HEK293T (cell line): ENCODE data around the gene FOXD4L1.
"Not testable (repeated sequence)": the region's sequence is repeated elsewhere in the genome, so short reads cannot be mapped to it uniquely, and the experiment has no call there.

Experiments used
- CTCF ChIA-PET: fragments of 350-600 bp; formaldehyde crosslinking; extraction: SDS; loops from one replicate; lab custom pipeline; 2021; ENCODE audit warnings: antibody characterized with exemption, inconsistent platforms; lab: Yijun Ruan, JAX
- POLR2A ChIA-PET: fragments of 350-600 bp; formaldehyde crosslinking; extraction: SDS; loops from one replicate; lab custom pipeline; 2020; ENCODE audit warnings: antibody characterized with exemption, inconsistent platforms; lab: Yijun Ruan, JAX
- DNase-seq: peaks from one replicate; pipeline ENCODE4 v3.0.0; 2012; ENCODE audit warnings: mixed read lengths; ENCODE audit errors: extremely low spot score
- L3MBTL2 ChIP-seq: fragments of 450-650 bp; conservative IDR thresholded peaks from 2 replicates; pipeline ENCODE4 v1.6.1; 2016; ENCODE audit warnings: mild to moderate bottlenecking

FOXD4L1 gene

GRCh38 chr2:113498365-113498764 is at the start of gene FOXD4L1:
FOXD4L1 (plus strand) TSS chr2:113498665; CDS start chr2:113499257, 592 bp downstream.
- POLR2A ChIA-PET, DNase-seq, CTCF ChIA-PET: not testable (repeated sequence)

GRCh38 chr2:113465770-113466169 is 32.7 kb upstream of the FOXD4L1 start:
- CTCF ChIA-PET, DNase-seq, POLR2A ChIA-PET: not testable (repeated sequence)

- POLR2A ChIA-PET, DNase-seq, CTCF ChIA-PET: not testable (repeated sequence)
Observed at GRCh38 chr2:113476688-113477368, 21.6 kb upstream of the FOXD4L1 start.

GRCh38 chr2:113496527-113496926 is 1.9 kb upstream of the FOXD4L1 start:
- DNase-seq, CTCF ChIA-PET, POLR2A ChIA-PET: not testable (repeated sequence)

- POLR2A ChIA-PET, DNase-seq, CTCF ChIA-PET: not testable (repeated sequence)
Observed at GRCh38 chr2:113499019-113499885, 787 bp downstream of the FOXD4L1 start.

- POLR2A ChIA-PET, CTCF ChIA-PET: not testable (repeated sequence)
Observed at GRCh38 chr2:113499886-113500722, 1.6 kb downstream of the FOXD4L1 start.

GRCh38 chr2:113500723-113501038 is 2.2 kb downstream of the FOXD4L1 start:
- DNase-seq, POLR2A ChIA-PET, CTCF ChIA-PET: not testable (repeated sequence)

More at GRCh38 chr2:113499886-113500722, 1.6 kb downstream of the FOXD4L1 start:
- not testable (repeated sequence) for DNase-seq

- POLR2A ChIA-PET, DNase-seq, CTCF ChIA-PET: not testable (repeated sequence)
Observed at GRCh38 chr2:113502216-113503093, 4.0 kb downstream of the FOXD4L1 start.

GRCh38 chr2:113503094-113504042 is 4.9 kb downstream of the FOXD4L1 start:
- DNase-seq, result peak; percentile 5
- 0 out of 2 replicates have a peak, but pooled peaks have one; percentile 17 for TF ChIP-seq L3MBTL2
- CTCF ChIA-PET, POLR2A ChIA-PET: not testable (repeated sequence)

- peak; percentile 0 for DNase-seq
- CTCF ChIA-PET, POLR2A ChIA-PET: not testable (repeated sequence)
Observed at GRCh38 chr2:113504081-113504480, 5.6 kb downstream of the FOXD4L1 start.

- CTCF ChIA-PET, POLR2A ChIA-PET, DNase-seq: not testable (repeated sequence)
Observed at GRCh38 chr2:113507394-113508140, 9.1 kb downstream of the FOXD4L1 start.

- CTCF ChIA-PET, DNase-seq, POLR2A ChIA-PET: not testable (repeated sequence)
Observed at GRCh38 chr2:113508187-113508586, 9.7 kb downstream of the FOXD4L1 start.

- POLR2A ChIA-PET, DNase-seq, CTCF ChIA-PET: not testable (repeated sequence)
Observed at GRCh38 chr2:113510913-113511312, 12.4 kb downstream of the FOXD4L1 start.

- POLR2A ChIA-PET, CTCF ChIA-PET: not testable (repeated sequence)
- peak; percentile 0 for DNase-seq
Observed at GRCh38 chr2:113511859-113512258, 13.4 kb downstream of the FOXD4L1 start.

GRCh38 chr2:113515457-113515856 is 17.0 kb downstream of the FOXD4L1 start:
- CTCF ChIA-PET, DNase-seq, POLR2A ChIA-PET: not testable (repeated sequence)
